GM23338 (cell line): ENCODE measurements around the gene ANKRD6. TPM values are rescaled to one million over a fixed set of nuclear protein-coding genes. Genes with fewer than 3 reads are reported as not detected.
A peak's percentile ranks its signal among the peaks of the same experiment; 100 is the strongest.

Source experiments
- ATAC-seq: fragments of 200-7000 bp; cut with Tn5 transposase; 3 replicates; pipeline ENCODE4 v1.9.1; 2020
- DNase-seq: peaks from one replicate; pipeline ENCODE4 v3.0.0-alpha.2; 2015; ENCODE audit warnings: low spot score
- H2AFZ ChIP-seq: fragments of 200-600 bp; sonication (generic); 2 replicates; pipeline ENCODE4 v1.8.0; 2016; ENCODE audit warnings: antibody characterized with exemption, mild to moderate bottlenecking, moderate library complexity
- H3F3A ChIP-seq: fragments of 200-600 bp; sonication (generic); replicated peaks from 2 replicates; pipeline ENCODE4 v1.8.0; 2017; ENCODE audit warnings: antibody characterized with exemption, mixed run types, low read depth
- H3K27ac ChIP-seq: fragments of 200-600 bp; sonication (generic); 2 replicates; pipeline ENCODE4 v1.6.1; 2016; ENCODE audit warnings: low read depth
- H3K27me3 ChIP-seq: fragments of 200-600 bp; sonication (generic); 2 replicates; pipeline ENCODE4 v1.8.0; 2016; ENCODE audit warnings: mild to moderate bottlenecking, mixed run types, moderate library complexity; ENCODE audit not compliant: insufficient read depth
- H3K36me3 ChIP-seq: fragments of 200-600 bp; sonication (generic); 2 replicates; pipeline ENCODE4 v1.8.0; 2016; ENCODE audit warnings: mild to moderate bottlenecking; ENCODE audit not compliant: insufficient read depth
- H3K4me1 ChIP-seq: fragments of 200-600 bp; sonication (generic); 2 replicates; pipeline ENCODE4 v1.8.0; 2016; ENCODE audit warnings: mild to moderate bottlenecking, moderate library complexity; ENCODE audit not compliant: insufficient read depth
- H3K4me2 ChIP-seq: fragments of 200-600 bp; sonication (generic); 2 replicates; pipeline ENCODE4 v1.7.1; 2017; ENCODE audit warnings: mixed run types
- H3K4me3 ChIP-seq: fragments of 200-600 bp; sonication (generic); 2 replicates; pipeline ENCODE4 v1.6.1; 2016; ENCODE audit warnings: mixed run types
- H3K79me2 ChIP-seq: fragments of 200-600 bp; sonication (generic); replicated peaks from 2 replicates; pipeline ENCODE4 v1.8.0; 2017; ENCODE audit warnings: mild to moderate bottlenecking; ENCODE audit not compliant: insufficient read depth
- H3K9me2 ChIP-seq: fragments of 200-600 bp; sonication (generic); 2 replicates; pipeline ENCODE4 v1.8.0; 2017; ENCODE audit not compliant: insufficient read depth
- H4K20me1 ChIP-seq: fragments of 200-600 bp; sonication (generic); replicated peaks from 2 replicates; pipeline ENCODE4 v1.8.0; 2017; ENCODE audit warnings: mild to moderate bottlenecking; ENCODE audit not compliant: insufficient read depth
- H3K27ac Mint-ChIP-seq: 2 replicates; pipeline ENCODE4 v1.8.0; 2020; ENCODE audit warnings: inconsistent platforms, mild to moderate bottlenecking, moderate library complexity, mixed read lengths
- H3K27me3 Mint-ChIP-seq: 3 replicates; pipeline ENCODE4 v1.8.0; 2022; ENCODE audit warnings: low read depth, mild to moderate bottlenecking, moderate library complexity, mixed read lengths, inconsistent platforms; ENCODE audit not compliant: insufficient read depth, poor library complexity
- H3K36me3 Mint-ChIP-seq: 3 replicates; pipeline ENCODE4 v1.8.0; 2021; ENCODE audit warnings: low read depth, mild to moderate bottlenecking, inconsistent platforms, moderate library complexity, mixed read lengths
- H3K4me1 Mint-ChIP-seq: 3 replicates; pipeline ENCODE4 v1.8.0; 2020; ENCODE audit warnings: mild to moderate bottlenecking, inconsistent platforms, mixed read lengths
- H3K4me3 Mint-ChIP-seq: 3 replicates; pipeline ENCODE4 v1.8.0; 2021; ENCODE audit warnings: moderate library complexity, mild to moderate bottlenecking, inconsistent platforms, mixed read lengths
- H3K9me3 Mint-ChIP-seq: 3 replicates; pipeline ENCODE4 v1.8.0; 2020; ENCODE audit warnings: moderate library complexity, mild to moderate bottlenecking, inconsistent platforms, mixed read lengths
- CREB1 ChIP-seq: fragments of 250-450 bp; sonication (Bioruptor Pico); IDR thresholded peaks from 2 replicates; pipeline ENCODE4 v1.5.0; 2020; ENCODE audit warnings: low read depth, mild to moderate bottlenecking, moderate library complexity
- CTCF ChIP-seq, 2 experiments: fragments of 200-600 bp in 1 of 2; sonication (generic) in 1 of 2; conservative IDR thresholded peaks; 2 replicates each; pipeline versions ENCODE4 v1.5.1 to v1.6.1; 2016 to 2017; ENCODE audit warnings: antibody characterized with exemption in 2 of 2, low read depth in 2 of 2, mild to moderate bottlenecking in 2 of 2, moderate library complexity in 1 of 2
- ETS1 ChIP-seq: IDR thresholded peaks from 2 replicates; pipeline ENCODE4 v1.6.1; 2016; ENCODE audit warnings: antibody characterized with exemption
- EZH2 ChIP-seq: fragments of 200-600 bp; sonication (generic); IDR thresholded peaks from one replicate; pipeline ENCODE4 v1.8.0; 2017; ENCODE audit warnings: antibody characterized with exemption, mild to moderate bottlenecking, low read depth; ENCODE audit not compliant: unreplicated experiment
- EZH2phosphoT487 ChIP-seq: fragments of 200-600 bp; sonication (generic); IDR thresholded peaks from one replicate; pipeline ENCODE4 v1.8.1; 2018; ENCODE audit warnings: antibody characterized with exemption; ENCODE audit not compliant: unreplicated experiment
- JUNB ChIP-seq: IDR thresholded peaks from one replicate; pipeline ENCODE4 v1.6.1; 2016; ENCODE audit warnings: antibody characterized with exemption; ENCODE audit not compliant: unreplicated experiment
- NANOG ChIP-seq: IDR thresholded peaks from 2 replicates; pipeline ENCODE4 v1.6.1; 2016; ENCODE audit warnings: antibody characterized with exemption, borderline replicate concordance
- REST ChIP-seq: IDR thresholded peaks from one replicate; pipeline ENCODE4 v1.6.1; 2018; ENCODE audit warnings: antibody characterized with exemption; ENCODE audit not compliant: unreplicated experiment
- STAT1 ChIP-seq: IDR thresholded peaks from one replicate; pipeline ENCODE4 v1.6.1; 2016; ENCODE audit warnings: antibody characterized with exemption; ENCODE audit not compliant: unreplicated experiment
- ZNF331 ChIP-seq: fragments of 250-450 bp; sonication (Bioruptor Pico); IDR thresholded peaks from 2 replicates; pipeline ENCODE4 v1.5.0; 2020; ENCODE audit warnings: low read depth, mild to moderate bottlenecking, moderate library complexity
- ZNF462 ChIP-seq: fragments of 250-450 bp; sonication (Bioruptor Pico); IDR thresholded peaks from 2 replicates; pipeline ENCODE4 v1.5.0; 2020; ENCODE audit warnings: mild to moderate bottlenecking, moderate library complexity
- polyA plus RNA-seq: library from polyadenylated mRNA; unstranded; fragments of >200 nt; fragmentation: Nextera tagmentation; extraction: Ambion mirVana; gene quantifications from 2 replicates; pipeline ENCODE4 v1.2.1, GENCODE V29; 2016
- total RNA-seq: library from RNA; depleted of rRNA; stranded (reverse); fragments of >200 nt; shearing (Covaris generic); gene quantifications from 2 replicates; pipeline ENCODE4 v1.2.3, GENCODE V29; 2014

Gene ANKRD6
- total and polyA plus RNA-seq, 2 experiments from 2014 or later: 3.2 to 9.2 TPM

- peaks cover 98% of the 10 kb centered on the region for H3K36me3 Mint-ChIP-seq
Observed at GRCh38 chr6:89680150-89680549, 247.2 kb downstream of the ANKRD6 start.

More at GRCh38 chr6:89680150-89680549, 247.2 kb downstream of the ANKRD6 start:
- peaks cover 7% of the 10 kb centered on the region for H3K27me3 Mint-ChIP-seq
- no peak overlapping the region for H2AFZ ChIP-seq
- DNase-seq (no peak), ATAC-seq (no peak)
- peaks cover 14% of the 10 kb centered on the region for H3K79me2 ChIP-seq
- 0 out of 2 replicates have a peak, but pooled peaks cover 3% of the 10 kb centered on the region for H4K20me1 ChIP-seq
- H3K4me1 ChIP-seq: peaks cover 22% of the 10 kb centered on the region
- no peak overlapping the region for H3K4me3 ChIP-seq
- no peaks in the 10 kb centered on the region for H3K9me2 ChIP-seq
- H3K27ac Mint-ChIP-seq: peak overlapping the region; percentile 85
- H3K4me2 ChIP-seq: no peak overlapping the region
- H3K9me3 Mint-ChIP-seq: no peaks in the 10 kb centered on the region
- H3K27me3 ChIP-seq: no peaks in the 10 kb centered on the region
- H3K4me3 Mint-ChIP-seq: no peak overlapping the region
- peaks cover 91% of the 10 kb centered on the region for H3K36me3 ChIP-seq
- TF ChIP-seq NANOG (no peak), CTCF (conservative IDR thresholded peaks at IDR 0.05; ENCODE audit: low read depth in 2 of 2) (no peak), STAT1 (no peak), ETS1 (no peak), CREB1 (no peak), REST (no peak), ZNF462 (CRISPR knock-in tag) (no peak), EZH2 (no peak), EZH2phosphoT487 (no peak), ZNF331 (no peak), JUNB (no peak)
- H3K4me1 Mint-ChIP-seq: peaks cover 34% of the 10 kb centered on the region
- peaks cover 34% of the 10 kb centered on the region; the same call in 1 of the 2 replicates for H3F3A ChIP-seq
- H3K27ac ChIP-seq: peak overlapping the region; percentile 76
